Trophoblast cell (in vitro differentiated cells and primary cell): ENCODE data around the gene REC114.
A peak's percentile ranks its signal among the peaks of the same experiment; 100 is the strongest.

Experiments used
- DNase-seq, 2 donors: peaks; one replicate each; pipeline ENCODE4 v3.0.0-alpha.2; 2016
- H2AFZ ChIP-seq: 2 replicates; pipeline ENCODE4 v1.6.1; 2013; ENCODE audit warnings: low read length, moderate library complexity, mild to moderate bottlenecking; ENCODE audit not compliant: insufficient read depth, poor library complexity
- H2AK5ac ChIP-seq: 2 replicates; pipeline ENCODE4 v1.6.1; 2013; ENCODE audit warnings: mild to moderate bottlenecking, low read length
- H2BK120ac ChIP-seq: 2 replicates; pipeline ENCODE4 v1.6.1; 2013; ENCODE audit warnings: low read length, mild to moderate bottlenecking, moderate library complexity; ENCODE audit not compliant: insufficient read depth, poor library complexity
- H2BK12ac ChIP-seq: 2 replicates; pipeline ENCODE4 v1.6.1; 2013; ENCODE audit warnings: mild to moderate bottlenecking, low read length, moderate library complexity
- H2BK5ac ChIP-seq: 2 replicates; pipeline ENCODE4 v1.6.1; 2013; ENCODE audit warnings: low read length, low read depth, moderate library complexity, mild to moderate bottlenecking; ENCODE audit not compliant: poor library complexity
- H3K14ac ChIP-seq: 2 replicates; pipeline ENCODE4 v1.6.1; 2013; ENCODE audit warnings: mild to moderate bottlenecking, low read length
- H3K18ac ChIP-seq: 2 replicates; pipeline ENCODE4 v1.6.1; 2013; ENCODE audit warnings: mild to moderate bottlenecking, low read length
- H3K23ac ChIP-seq: 2 replicates; pipeline ENCODE4 v1.6.1; 2013; ENCODE audit warnings: low read length
- H3K27ac ChIP-seq: 2 replicates; pipeline ENCODE4 v1.5.1; 2013; ENCODE audit warnings: low read depth, mild to moderate bottlenecking, inconsistent platforms, low read length, moderate library complexity
- H3K27me3 ChIP-seq: 2 replicates; pipeline ENCODE4 v1.6.1; 2013; ENCODE audit warnings: inconsistent platforms, mild to moderate bottlenecking, low read length, moderate library complexity; ENCODE audit not compliant: insufficient read depth
- H3K36me3 ChIP-seq, 2 experiments: 1 replicate in 1 of 2; 2 replicates in 1 of 2; pipeline ENCODE4 v1.6.1; 2013; ENCODE audit warnings: low read length in 2 of 2, mild to moderate bottlenecking in 2 of 2, moderate library complexity in 1 of 2; ENCODE audit not compliant: insufficient read depth in 2 of 2, control insufficient read depth in 1 of 2
- H3K4ac ChIP-seq: 2 replicates; pipeline ENCODE4 v1.6.1; 2013; ENCODE audit warnings: low read depth, mild to moderate bottlenecking, low read length, moderate library complexity
- H3K4me1 ChIP-seq, 2 experiments: 1 replicate in 1 of 2; 2 replicates in 1 of 2; pipeline ENCODE4 v1.6.1; 2013; ENCODE audit warnings: low read length in 2 of 2, mild to moderate bottlenecking in 2 of 2, moderate library complexity in 1 of 2; ENCODE audit not compliant: insufficient read depth in 2 of 2, control insufficient read depth in 1 of 2
- H3K4me2 ChIP-seq: 2 replicates; pipeline ENCODE4 v1.6.1; 2013; ENCODE audit warnings: inconsistent platforms, mild to moderate bottlenecking, low read length, moderate library complexity
- H3K4me3 ChIP-seq: 2 replicates; pipeline ENCODE4 v1.5.1; 2013; ENCODE audit warnings: mild to moderate bottlenecking, low read depth, low read length, inconsistent platforms
- H3K79me1 ChIP-seq: one replicate; pipeline ENCODE4 v1.6.1; 2013; ENCODE audit warnings: low read length
- H3K79me2 ChIP-seq: 2 replicates; pipeline ENCODE4 v1.6.1; 2013; ENCODE audit warnings: low read length, mild to moderate bottlenecking; ENCODE audit not compliant: control insufficient read depth, insufficient read depth, poor library complexity
- H3K9ac ChIP-seq: 2 replicates; pipeline ENCODE4 v1.6.1; 2013; ENCODE audit warnings: mild to moderate bottlenecking, low read length
- H3K9me3 ChIP-seq: 2 replicates; pipeline ENCODE4 v1.6.1; 2013; ENCODE audit warnings: low read depth, mild to moderate bottlenecking, control low read depth, inconsistent platforms, low read length; ENCODE audit not compliant: insufficient read depth
- H4K12ac ChIP-seq: 2 replicates; pipeline ENCODE4 v1.6.1; 2013; ENCODE audit warnings: low read depth, mild to moderate bottlenecking, low read length, moderate library complexity
- H4K8ac ChIP-seq: 2 replicates; pipeline ENCODE4 v1.6.1; 2013; ENCODE audit warnings: low read depth, mild to moderate bottlenecking, low read length, moderate library complexity
- H4K91ac ChIP-seq: one replicate; pipeline ENCODE4 v1.6.1; 2013; ENCODE audit warnings: low read depth, mild to moderate bottlenecking, low read length, moderate library complexity
- WGBS: extraction: QIAGEN DNeasy Blood & Tissue Kit; methylation state at CpG from one replicate; pipeline ENCODE4 v1.1.7; 2013; ENCODE audit warnings: missing lambda C conversion rate; ENCODE audit not compliant: insufficient read length, insufficient coverage; ENCODE audit errors: extremely low coverage; 5-methylcytosine and 5-hydroxymethylcytosine counted together

The REC114 gene

GRCh38 chr15:73602992-73603391 lies 160.0 kb downstream of the REC114 start:
- no peak overlapping the region for H4K91ac ChIP-seq
- H4K8ac ChIP-seq = no peak overlapping the region
- H3K14ac ChIP-seq = no peak overlapping the region
- H3K4me1 ChIP-seq = peaks cover 10 to 27% of the 10 kb centered on the region in 2 experiments
- no peaks in the 10 kb centered on the region for H3K79me1 ChIP-seq
- H3K9ac ChIP-seq = no peak overlapping the region
- no peak overlapping the region for H3K4me3 ChIP-seq
- no peaks in the 10 kb centered on the region for H3K36me3 ChIP-seq
- H3K79me2 ChIP-seq = peaks cover 6% of the 10 kb centered on the region
- no peak overlapping the region for H2BK5ac ChIP-seq
- no peak overlapping the region for H3K27ac ChIP-seq
- H3K4me2 ChIP-seq = no peak overlapping the region
- no peak overlapping the region for H2BK120ac ChIP-seq
- H3K23ac ChIP-seq = no peak overlapping the region
- H3K18ac ChIP-seq = no peak overlapping the region
- no peaks in the 10 kb centered on the region for H3K27me3 ChIP-seq
- WGBS = no CpG with 5 or more reads among the region's 2 CpGs
- H2AFZ ChIP-seq = no peak overlapping the region
- H3K9me3 ChIP-seq = no peaks in the 10 kb centered on the region
- no peak overlapping the region for H3K4ac ChIP-seq
- no peak overlapping the region for H4K12ac ChIP-seq
- peak; percentile 41 to 62 for DNase-seq
- H2BK12ac ChIP-seq = no peak overlapping the region
- no peak overlapping the region for H2AK5ac ChIP-seq

- no peak overlapping the region for H2BK12ac ChIP-seq
- no peak overlapping the region for H4K12ac ChIP-seq
- H3K23ac ChIP-seq = no peak overlapping the region
- no peak overlapping the region for H4K91ac ChIP-seq
- no peak overlapping the region for H2BK120ac ChIP-seq
- no peak overlapping the region for H3K4me2 ChIP-seq
- H3K4me3 ChIP-seq = no peak overlapping the region
- no CpG with 5 or more reads among the region's 1 CpG for WGBS
- H4K8ac ChIP-seq = no peak overlapping the region
- no peak overlapping the region for H2AFZ ChIP-seq
- H3K14ac ChIP-seq = no peak overlapping the region
- H3K36me3 ChIP-seq = no peaks in the 10 kb centered on the region
- H2AK5ac ChIP-seq = no peak overlapping the region
- peak overlapping the region; percentile 85 for H3K4ac ChIP-seq
- H3K79me1 ChIP-seq = no peaks in the 10 kb centered on the region
- H3K9me3 ChIP-seq = no peaks in the 10 kb centered on the region
- peaks cover 10 to 24% of the 10 kb centered on the region in 2 experiments for H3K4me1 ChIP-seq
- no peak for DNase-seq
- H2BK5ac ChIP-seq = no peak overlapping the region
- H3K9ac ChIP-seq = no peak overlapping the region
- no peaks in the 10 kb centered on the region for H3K27me3 ChIP-seq
- H3K79me2 ChIP-seq = peaks cover 6% of the 10 kb centered on the region
- no peak overlapping the region for H3K27ac ChIP-seq
- H3K18ac ChIP-seq = no peak overlapping the region
Observed at GRCh38 chr15:73604477-73604876, 161.5 kb downstream of the REC114 start.

GRCh38 chr15:73605759-73606436 lies 162.9 kb downstream of the REC114 start:
- no peaks in the 10 kb centered on the region for H3K79me1 ChIP-seq
- H3K4ac ChIP-seq = peak overlapping the region; percentile 21
- no peak overlapping the region for H2BK120ac ChIP-seq
- no peak overlapping the region for H4K12ac ChIP-seq
- H3K23ac ChIP-seq = no peak overlapping the region
- no peak overlapping the region for H4K91ac ChIP-seq
- H2BK12ac ChIP-seq = no peak overlapping the region
- no peak overlapping the region for H3K18ac ChIP-seq
- H3K9ac ChIP-seq = no peak overlapping the region
- H3K36me3 ChIP-seq = no peaks in the 10 kb centered on the region
- no peak overlapping the region for H3K14ac ChIP-seq
- H3K4me2 ChIP-seq = no peak overlapping the region
- H3K27me3 ChIP-seq = no peaks in the 10 kb centered on the region
- peaks cover 8 to 19% of the 10 kb centered on the region in 2 experiments for H3K4me1 ChIP-seq
- H3K9me3 ChIP-seq = no peaks in the 10 kb centered on the region
- no peak overlapping the region for H3K27ac ChIP-seq
- no peak overlapping the region for H2BK5ac ChIP-seq
- H2AFZ ChIP-seq = no peak overlapping the region
- H3K4me3 ChIP-seq = no peak overlapping the region
- no peak overlapping the region for H2AK5ac ChIP-seq
- peak; percentile 47 to 62 for DNase-seq
- WGBS = no CpG with 5 or more reads among the region's 5 CpGs
- peaks cover 6% of the 10 kb centered on the region for H3K79me2 ChIP-seq
- no peak overlapping the region for H4K8ac ChIP-seq

GRCh38 chr15:73607405-73607804 lies 164.4 kb downstream of the REC114 start:
- no peak overlapping the region for H3K14ac ChIP-seq
- no peaks in the 10 kb centered on the region for H3K27me3 ChIP-seq
- H2AK5ac ChIP-seq = no peak overlapping the region
- no peak for DNase-seq
- no CpG with 5 or more reads among the region's 2 CpGs for WGBS
- H3K4me3 ChIP-seq = no peak overlapping the region
- no peak overlapping the region for H2AFZ ChIP-seq
- no peak overlapping the region for H3K27ac ChIP-seq
- H3K4me1 ChIP-seq = peaks cover 5 to 8% of the 10 kb centered on the region in 2 experiments
- H3K4ac ChIP-seq = no peak overlapping the region
- H2BK12ac ChIP-seq = no peak overlapping the region
- H4K12ac ChIP-seq = no peak overlapping the region
- H3K79me2 ChIP-seq = peaks cover 6% of the 10 kb centered on the region
- H3K23ac ChIP-seq = no peak overlapping the region
- no peaks in the 10 kb centered on the region for H3K36me3 ChIP-seq
- H3K18ac ChIP-seq = no peak overlapping the region
- no peak overlapping the region for H4K8ac ChIP-seq
- no peak overlapping the region for H3K9ac ChIP-seq
- no peak overlapping the region for H4K91ac ChIP-seq
- no peak overlapping the region for H2BK120ac ChIP-seq
- no peaks in the 10 kb centered on the region for H3K79me1 ChIP-seq
- H3K4me2 ChIP-seq = no peak overlapping the region
- no peaks in the 10 kb centered on the region for H3K9me3 ChIP-seq
- H2BK5ac ChIP-seq = no peak overlapping the region
